ENCODE data around the gene DAZAP1.
"Not testable (repeated sequence)": the region's sequence is repeated elsewhere in the genome, so short reads cannot be mapped to it uniquely, and the experiment has no call there.

Gene DAZAP1

DNA sequence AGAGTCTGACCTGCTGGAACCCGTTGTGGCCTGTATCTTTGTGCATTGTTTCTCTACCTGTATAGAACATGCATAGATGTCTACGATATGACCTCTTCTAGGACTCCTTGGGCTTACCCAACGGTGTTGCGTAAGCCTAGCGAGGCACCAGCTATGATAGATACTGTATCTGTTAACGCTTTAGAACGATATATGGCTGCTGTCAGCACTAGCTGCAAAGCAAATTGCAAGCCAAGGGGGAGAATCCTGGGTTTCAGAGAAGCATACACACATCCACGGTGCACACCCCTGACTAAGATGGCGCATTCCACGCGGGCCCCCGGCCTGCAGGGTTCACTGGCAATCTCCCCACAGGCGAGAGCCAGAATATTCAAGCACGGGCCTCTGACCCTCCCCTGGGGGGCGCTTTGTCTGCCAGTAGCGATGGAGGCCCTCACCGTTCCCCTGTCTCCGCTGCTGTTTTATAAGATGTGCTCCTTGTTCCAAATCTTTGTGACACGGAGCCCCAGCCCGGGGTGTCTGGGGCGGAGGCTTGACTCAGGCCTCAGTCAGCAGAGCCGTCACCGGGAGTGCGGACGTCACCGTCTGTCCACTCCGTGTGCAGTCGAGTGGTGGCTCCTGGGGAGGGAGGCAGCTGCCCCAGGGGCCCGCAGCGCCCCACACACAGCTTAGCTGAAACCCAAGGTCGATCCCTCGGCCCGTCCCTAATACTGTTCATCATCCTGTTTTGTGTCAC, 17.9 kb downstream of the DAZAP1 start:
- DNase-seq (ENCODE audit: low read depth), result no peak

DNA sequence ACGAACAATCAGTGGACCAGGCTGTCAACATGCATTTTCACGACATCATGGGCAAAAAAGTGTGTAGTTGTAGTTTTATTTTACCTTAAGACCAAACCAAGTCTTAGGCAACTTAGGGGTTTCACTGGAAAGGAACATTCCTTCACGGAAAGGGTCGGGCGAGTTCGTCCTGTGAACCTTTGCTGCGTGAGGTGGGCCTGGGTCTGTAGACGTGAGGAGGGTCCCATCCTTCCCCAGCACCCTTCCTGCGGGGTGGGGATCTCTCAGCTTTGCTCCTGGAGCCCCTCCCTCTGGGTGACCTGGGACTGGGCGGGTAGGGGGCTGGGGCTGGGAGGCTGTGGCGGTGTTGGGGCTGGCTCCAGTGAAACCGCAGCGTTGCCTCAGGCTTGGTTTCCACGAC, 18.5 kb downstream of the DAZAP1 start:
- no peak for DNase-seq (ENCODE audit: low read depth)

DNA sequence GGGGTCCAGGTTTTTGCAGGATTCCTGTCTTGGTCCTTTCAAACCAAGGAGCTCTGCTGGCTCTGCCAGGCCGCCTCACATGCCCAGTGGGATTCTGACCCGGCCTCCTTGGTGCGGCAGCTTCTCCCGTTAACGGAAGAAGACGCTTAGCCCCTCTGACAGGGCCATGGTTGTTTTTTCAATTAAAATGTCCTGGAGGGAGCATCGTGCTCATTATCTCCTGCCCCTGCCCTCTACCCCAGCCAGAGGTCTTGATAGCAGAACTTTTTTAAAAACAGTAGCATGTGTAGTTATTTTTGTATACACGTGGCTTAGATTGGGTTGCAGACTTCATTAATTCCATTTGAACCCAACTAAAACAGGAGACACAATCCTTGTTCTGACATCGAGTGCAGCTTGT, 19.4 kb downstream of the DAZAP1 start:
- no peak for DNase-seq (ENCODE audit: low read depth)

DNA sequence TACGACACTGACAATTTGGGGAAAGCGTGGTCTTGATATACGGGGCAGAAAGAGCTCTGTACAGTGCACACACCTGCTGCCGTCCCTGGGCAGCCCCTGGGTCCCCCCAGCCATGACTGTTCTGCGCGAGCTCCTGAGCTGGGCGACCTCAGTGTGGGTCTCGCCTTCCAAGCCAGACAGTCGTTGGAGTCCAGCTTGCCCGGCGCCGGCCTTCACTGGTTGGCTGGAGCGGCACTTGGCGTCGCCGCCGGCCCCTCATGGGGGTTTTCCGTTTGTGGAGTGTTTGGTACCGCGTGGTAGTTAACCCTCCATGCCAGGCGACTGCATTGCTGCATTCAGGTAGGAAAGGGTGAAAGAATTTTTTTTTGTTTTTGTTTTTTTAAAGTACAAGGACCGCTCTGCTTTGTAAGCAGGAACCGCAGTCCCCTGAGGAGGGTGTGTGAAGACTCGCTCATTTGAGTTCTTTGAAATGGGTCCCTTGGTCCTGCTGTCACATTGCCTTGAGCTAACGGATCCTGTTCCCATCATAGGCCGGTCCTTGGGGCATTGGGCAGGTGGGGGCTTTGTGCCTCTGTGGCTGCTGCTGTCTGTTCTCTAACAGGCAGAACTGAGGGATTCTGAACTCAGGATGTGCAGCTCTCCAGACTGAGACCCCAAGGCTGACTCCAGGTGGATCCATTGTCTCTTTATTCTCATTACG, 20.0 kb downstream of the DAZAP1 start:
- DNase-seq (ENCODE audit: low read depth), result no peak

DNA sequence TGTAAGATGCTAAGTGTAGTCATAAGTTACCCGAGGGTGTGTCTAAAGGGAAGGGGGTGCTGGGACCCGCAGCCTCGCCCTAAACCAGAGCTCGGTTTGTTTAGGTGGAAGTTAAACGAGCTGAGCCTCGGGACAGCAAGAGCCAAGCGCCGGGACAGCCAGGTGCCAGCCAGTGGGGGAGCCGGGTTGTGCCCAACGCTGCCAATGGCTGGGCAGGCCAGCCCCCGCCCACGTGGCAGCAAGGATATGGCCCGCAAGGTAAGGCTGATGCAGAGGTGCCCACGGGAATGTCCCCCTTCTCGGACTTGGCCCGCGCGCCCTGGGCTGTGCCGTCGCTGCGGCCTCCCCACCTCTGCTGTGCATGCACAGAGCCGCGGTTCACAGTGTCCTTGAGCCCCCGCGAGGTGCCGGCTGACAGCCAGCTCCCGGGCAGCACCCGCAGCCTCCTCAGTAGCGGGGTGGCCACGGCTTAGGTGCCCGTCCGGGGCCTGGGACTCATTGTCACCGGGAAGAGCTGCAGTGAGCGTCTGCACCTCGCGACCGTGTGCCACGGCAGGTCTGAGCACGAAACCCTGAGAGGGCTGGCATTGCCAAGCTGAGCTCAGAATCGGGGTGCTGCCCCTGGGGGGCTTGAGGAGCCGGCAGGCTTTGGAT, 21.5 kb downstream of the DAZAP1 start:
- DNase-seq (ENCODE audit: low read depth), result no peak

DNA sequence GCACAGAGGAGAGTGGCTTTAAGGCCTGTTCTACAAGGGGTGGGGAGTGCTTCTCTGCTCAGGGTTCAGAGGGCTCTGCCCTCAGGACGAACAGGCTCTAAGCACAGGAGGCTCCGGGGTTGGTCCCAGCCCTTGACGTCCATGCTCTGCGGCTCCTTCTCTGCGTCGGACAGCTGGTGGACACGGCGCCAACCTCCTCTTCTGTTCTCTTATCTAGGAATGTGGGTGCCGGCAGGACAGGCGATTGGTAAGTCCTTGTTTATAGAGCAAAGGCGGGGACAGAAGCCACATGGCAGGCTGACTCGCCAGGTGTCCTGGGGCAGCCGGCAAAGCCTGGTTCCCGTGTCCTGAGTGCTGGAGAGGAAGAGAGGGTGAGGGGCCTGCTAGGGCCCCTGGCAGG, 22.4 kb downstream of the DAZAP1 start:
- no peak for DNase-seq (ENCODE audit: low read depth)

DNA sequence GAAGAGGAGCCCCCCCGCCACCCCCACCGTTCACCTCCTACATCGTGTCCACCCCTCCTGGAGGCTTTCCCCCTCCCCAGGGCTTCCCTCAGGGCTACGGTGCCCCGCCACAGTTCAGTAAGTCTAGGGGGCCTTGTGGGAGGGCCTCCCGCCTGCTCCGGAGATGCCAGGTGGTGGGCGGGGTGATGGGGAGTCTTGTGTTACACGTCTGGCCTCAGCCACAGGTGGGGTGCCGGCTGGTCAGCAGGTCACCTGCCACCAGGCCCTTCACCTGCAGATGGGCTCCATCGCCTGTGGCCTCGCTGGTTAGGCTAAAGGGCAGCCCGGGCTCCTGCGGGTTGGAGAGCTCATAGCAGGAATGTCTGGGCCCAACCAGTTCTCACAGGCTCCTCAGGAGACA, 22.9 kb downstream of the DAZAP1 start:
- no peak for DNase-seq (ENCODE audit: low read depth)

DNA sequence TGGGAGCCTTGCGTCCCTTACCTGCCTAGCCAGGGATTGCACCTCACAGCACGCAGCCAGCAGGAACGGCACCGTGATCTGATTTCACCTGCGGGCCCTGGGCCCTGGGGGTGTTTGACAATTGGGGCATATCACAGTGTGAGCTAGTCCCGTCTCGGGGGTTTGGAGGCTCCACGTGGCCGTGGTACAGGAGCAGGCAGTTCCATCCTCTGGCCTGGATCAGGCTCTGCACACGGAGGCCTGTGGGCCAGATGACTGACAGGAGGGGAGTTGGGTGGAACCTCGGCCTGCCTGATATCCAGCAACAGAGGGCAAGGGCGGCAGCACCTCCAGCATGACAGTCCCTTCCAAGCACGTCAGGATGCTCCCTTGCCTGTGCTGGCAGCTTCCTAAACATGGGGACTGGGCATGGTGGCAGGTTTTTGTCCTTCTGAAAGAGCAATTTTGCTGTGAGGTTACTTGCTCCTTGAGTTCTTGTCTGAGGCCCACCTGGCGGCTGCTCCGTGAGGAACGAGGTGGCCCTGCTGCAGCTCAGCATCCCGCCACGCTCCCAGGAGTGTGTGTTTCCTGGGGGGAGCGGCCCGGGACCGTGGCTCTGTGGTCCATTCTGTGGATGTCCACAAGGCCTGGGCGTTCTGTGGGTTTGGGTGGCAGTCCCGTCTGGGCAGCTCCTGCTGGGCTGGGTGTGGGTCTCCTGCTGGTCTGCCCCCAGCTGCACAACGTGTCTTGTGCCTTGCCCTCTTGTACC, 24.5 kb downstream of the DAZAP1 start:
- DNase-seq (ENCODE audit: low read depth), result no peak

DNA sequence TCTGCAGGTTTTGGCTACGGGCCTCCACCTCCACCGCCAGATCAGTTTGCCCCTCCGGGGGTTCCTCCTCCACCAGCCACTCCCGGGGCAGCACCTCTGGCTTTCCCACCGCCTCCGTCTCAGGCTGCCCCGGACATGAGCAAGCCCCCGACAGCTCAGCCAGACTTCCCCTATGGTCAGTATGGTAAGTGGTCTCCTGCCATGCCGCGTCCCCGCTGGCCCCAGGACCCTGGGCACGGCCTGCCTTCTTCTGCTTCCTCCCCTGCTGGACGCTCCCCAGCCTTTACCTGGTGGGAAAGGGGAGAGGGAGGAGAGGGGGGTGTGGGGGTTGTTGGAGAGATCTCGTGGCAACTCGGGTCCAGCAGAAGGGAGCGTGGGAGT, 25.1 kb downstream of the DAZAP1 start:
- DNase-seq (ENCODE audit: low read depth), result no peak

DNA sequence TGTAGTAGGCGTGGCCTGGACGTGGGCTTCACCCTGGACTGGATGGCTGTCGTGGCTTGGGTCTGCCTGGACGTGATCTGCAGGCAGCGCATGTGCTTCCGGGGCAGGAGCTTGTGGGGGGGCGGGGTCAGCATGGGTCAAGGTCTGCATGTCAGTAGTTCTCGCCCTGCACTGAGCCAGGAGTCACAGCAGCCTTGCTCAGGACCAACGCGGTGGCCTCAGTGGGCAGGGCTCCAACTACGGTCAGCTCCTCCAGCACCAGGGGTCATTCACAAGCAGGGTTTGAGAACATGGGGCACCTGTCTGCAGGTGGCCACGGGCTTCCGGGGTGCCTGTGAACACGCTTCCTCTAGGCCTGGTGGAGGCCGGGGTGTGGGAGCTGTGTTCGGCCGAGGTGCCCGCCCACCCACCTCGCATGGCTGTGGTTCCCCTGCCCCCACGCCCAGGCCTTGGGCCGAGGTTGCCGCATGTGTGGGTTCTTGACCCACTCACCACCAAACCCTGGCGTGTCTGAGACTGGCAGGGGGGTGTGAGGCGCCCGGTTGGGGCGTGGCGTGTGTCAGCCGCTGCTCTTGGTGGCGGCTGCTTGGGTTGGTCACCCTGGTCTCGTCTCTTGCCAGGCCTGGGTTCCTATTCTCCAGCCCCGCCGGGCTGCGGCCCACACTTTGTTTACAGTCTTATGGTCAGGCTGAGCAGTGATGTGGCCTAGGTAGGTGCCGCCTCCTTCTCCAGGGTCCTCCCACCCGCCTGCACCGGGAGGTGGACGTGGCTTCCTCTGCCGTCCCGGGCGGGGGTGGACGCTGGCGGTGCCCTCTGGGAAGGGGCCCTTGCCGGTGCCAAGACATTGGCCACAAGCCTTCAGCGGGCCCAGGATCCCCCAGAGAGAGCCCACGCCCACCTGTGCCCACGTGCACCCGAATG, 26.0 kb downstream of the DAZAP1 start:
- no peak for DNase-seq (ENCODE audit: low read depth)

DNA sequence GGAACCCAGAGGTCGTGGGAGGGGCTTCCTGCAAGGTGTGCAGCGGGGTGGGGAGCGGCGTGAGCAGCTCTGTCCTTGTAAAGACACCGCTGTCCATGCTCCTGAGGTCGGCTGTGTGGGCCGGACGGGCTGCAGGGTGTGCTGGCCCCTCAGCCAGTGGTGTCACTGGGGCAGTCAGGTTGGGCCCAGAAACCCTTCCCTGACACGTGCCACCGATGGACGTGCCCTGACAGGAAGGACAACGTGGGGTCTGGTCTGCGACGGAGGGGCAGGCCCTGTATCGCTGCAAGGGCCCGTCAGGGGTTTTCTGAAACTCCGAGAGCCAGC, 26.6 kb downstream of the DAZAP1 start:
- no peak for DNase-seq (ENCODE audit: low read depth)

DNA sequence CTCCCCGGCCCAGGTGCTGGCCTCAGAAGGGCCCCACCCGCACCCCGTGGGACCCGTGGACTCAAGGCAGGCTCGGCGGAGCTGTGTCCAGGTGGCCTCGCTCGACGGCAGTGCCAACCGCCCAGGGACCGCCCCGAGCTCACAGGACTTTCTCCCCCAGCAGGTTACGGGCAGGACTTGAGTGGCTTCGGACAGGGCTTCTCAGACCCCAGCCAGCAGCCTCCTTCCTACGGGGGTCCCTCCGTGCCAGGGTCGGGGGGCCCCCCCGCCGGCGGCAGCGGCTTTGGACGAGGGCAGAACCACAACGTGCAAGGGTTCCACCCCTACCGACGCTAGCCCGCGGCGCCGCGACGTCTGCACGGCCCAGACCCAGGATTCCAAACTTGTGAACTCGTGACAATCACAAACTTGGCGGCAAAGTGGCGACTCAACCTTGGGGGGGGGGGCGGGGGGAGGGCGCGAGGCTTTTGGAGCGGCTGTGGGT, 27.2 kb downstream of the DAZAP1 start:
- DNase-seq (ENCODE audit: low read depth), result no peak

DNA sequence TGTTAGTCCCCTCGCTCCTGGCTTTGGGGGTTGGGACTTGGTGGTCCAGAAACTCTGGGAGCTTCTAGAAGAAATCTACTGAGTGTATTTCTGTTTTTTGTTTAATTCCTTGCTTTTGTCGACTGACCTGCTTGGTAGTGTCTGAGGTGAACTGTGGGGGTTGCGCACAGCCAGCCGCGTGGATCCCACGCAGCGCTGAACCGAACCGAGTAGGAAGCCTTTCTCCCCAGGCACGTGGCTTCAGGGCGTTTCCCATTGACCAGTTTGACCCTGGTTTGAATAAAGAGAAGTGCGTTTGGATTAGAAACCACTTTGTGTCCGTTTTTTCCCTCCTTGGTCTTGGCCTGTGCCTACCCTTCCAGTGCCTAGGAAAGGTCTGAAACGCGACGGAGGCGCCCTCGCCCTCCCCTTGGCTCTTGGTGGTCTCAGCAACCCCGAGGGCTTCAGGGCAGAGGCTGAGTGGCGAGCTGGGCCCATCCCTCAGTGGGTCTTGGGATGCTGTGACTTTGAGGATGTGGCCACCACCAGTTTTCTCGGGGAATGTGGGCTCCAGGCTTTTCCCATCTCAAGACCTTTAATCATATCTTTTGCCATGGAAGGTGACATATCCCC, 28.1 kb downstream of the DAZAP1 start:
- no peak for DNase-seq (ENCODE audit: low read depth)

DNA sequence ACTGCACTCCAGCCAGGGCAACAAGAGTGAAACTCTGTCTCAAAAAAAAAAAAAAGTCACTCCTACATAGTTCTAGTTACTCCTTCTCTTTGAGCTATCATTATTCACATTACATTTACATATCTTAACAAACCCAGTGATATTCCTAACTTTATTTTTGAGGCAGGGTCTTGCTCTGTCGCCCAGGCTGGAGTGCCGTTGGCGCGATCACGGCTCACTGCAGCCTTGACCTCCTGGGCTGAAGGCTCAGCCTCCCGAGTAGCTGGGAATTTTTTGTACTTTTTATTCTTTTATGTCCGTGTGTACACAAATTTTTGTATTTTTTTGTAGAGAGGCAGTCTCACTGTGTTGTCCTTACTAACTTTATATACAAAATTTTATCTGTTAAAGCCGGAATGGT, 30.2 kb downstream of the DAZAP1 start:
- DNase-seq (ENCODE audit: low read depth), result no peak

DNA sequence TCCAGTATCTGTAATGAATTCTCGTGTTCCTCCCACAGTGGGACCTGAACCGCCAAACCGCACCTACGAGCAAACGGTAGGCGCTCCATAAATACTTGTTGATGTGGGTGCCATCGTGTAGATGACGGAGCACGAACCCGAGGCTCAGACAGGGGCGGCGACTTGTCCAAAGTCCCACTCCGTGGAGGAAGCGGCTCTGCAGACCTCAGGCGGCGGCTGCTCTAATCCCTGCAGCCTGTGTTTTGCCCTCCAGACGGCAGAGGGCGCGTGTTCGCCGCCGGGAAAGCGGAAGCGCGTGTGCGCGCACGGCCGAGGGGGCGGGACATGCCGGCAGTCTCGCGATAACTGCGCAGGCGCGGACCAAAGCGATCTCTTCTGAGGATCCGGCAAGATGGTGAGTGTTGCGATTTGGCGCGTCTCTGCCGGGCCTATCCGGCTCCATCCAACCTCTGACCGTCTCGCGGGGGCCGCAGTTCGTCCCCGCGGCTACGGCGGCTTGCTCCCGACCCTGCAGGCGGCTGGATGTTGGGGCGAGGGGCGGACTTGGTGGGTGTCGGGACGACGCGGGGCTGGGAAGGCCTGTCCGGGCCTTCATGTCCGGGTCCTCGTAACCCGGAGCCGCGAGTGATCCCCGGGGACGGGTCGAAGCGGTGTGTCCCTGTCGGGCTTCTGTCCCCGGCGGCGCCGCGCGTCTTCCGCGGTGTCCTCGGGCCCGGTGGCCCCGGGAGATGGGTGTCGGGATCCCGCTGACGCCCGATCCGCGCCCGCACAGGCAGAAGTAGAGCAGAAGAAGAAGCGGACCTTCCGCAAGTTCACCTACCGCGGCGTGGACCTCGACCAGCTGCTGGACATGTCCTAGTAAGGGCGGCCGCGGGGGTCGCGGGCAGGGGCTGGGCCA, 30.9 kb downstream of the DAZAP1 start, which contains the start of gene RPS15:
RPS15 (plus strand) TSS at position 362 of the 898 bp plus-strand sequence; CDS start at position 392, 30 bp downstream.
- DNase-seq (ENCODE audit: low read depth), result peak; percentile 92

DNA sequence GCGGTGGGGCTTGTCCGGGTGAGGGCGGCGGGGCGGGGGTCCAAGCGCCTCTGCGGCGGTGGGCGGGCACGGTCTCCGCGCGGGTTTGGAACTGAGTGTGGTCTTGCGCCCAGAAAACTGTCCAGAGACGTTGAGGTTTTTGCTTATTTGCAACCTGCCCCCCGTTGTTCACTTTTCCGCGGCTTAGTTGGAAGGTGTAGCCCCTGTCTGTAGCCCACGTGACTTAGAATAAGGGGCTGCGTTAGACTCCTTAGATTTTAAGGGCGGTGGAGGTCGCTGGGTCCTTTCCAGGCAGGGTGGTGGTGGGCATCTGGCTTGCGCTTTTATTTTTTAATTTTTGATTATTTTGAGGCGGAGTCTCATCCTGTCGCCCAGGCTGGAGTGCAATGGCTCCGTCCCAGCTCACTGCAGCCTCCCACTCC, 31.6 kb downstream of the DAZAP1 start:
- no peak for DNase-seq (ENCODE audit: low read depth)

DNA sequence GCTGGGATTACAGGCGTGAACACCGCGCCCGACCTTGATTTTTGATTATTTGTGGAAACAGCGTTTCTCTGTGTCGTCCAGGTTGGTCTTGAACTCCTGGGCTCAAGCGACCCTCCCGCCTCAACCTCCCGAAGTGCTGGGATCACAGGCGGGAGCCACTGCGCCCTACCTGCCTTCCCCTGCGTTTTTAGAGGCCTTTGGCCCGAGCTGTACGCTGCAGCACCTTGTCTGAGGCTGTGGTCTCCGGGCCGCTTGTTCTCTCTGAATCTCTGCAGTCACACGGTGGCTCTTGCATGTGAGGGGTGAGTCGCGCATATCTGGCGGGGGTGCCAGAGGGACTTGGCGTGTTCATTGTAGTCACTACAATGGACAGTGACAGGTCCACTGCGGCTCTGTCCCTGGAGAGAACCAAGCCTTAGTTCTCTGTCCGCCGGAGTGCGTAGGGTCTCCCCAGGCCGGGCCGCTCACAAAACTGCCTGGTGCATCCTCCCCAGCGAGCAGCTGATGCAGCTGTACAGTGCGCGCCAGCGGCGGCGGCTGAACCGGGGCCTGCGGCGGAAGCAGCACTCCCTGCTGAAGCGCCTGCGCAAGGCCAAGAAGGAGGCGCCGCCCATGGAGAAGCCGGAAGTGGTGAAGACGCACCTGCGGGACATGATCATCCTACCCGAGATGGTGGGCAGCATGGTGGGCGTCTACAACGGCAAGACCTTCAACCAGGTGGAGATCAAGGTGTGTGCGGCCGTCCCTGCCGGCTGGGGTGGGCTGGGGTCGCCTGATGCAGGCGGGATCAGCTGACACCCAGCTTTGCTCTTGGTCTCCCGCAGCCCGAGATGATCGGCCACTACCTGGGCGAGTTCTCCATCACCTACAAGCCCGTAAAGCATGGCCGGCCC, 32.4 kb downstream of the DAZAP1 start:
- not testable (repeated sequence) for DNase-seq (ENCODE audit: low read depth)

DNA sequence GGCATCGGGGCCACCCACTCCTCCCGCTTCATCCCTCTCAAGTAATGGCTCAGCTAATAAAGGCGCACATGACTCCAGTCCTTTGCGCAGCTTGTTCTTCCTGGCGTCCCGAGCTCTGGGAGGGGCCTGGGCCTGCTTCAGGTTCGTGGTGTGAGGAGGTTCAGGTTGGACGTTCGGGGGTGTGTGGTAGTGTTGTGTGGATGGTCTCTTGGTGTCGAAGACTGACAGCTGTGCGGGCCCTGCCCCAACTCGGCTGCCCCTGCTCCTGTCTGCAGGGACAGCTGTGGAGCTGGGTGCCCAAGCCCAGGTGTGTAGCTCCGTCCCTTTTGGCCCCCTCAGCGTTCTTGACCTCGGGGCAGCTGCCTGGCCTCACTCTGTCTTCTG, 33.0 kb downstream of the DAZAP1 start:
- no peak for DNase-seq (ENCODE audit: low read depth)

DNA sequence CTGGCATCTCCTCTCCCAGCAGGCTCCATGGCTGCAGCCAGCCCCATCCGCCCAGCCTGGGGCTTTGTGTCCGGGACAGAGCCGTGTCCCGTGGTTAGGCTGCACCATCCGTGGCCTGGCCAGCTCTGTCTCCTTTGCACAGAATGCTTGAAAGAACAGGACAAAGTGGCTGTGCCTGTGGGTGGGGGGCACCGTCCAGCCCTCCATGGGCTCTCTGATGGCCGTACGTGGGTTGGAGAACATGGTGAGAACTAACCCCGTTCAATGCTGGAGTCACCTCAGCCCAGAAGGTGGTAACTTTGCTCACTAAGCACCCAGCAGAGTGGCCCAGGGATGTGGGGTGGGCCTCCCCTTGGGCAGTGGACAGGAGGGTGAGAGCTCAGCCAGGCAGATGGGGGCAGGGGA, 33.6 kb downstream of the DAZAP1 start:
- no peak for DNase-seq (ENCODE audit: low read depth)
